Nephron progenitor cell (in vitro differentiated cells): ENCODE data around the gene ABHD4.

ENCODE experiments used
- DNase-seq: peaks from one replicate; pipeline ENCODE4 v3.0.0; 2021
- H3K27ac Mint-ChIP-seq: 2 replicates; pipeline ENCODE4 v1.8.0; 2021; ENCODE audit warnings: mild to moderate bottlenecking, moderate library complexity, mixed read lengths
- H3K27me3 Mint-ChIP-seq: 2 replicates; pipeline ENCODE4 v1.8.0; 2021; ENCODE audit warnings: mild to moderate bottlenecking, low read depth, mixed read lengths; ENCODE audit not compliant: poor library complexity
- H3K36me3 Mint-ChIP-seq: 2 replicates; pipeline ENCODE4 v1.8.0; 2021; ENCODE audit warnings: low read depth, mixed read lengths
- H3K4me1 Mint-ChIP-seq: 2 replicates; pipeline ENCODE4 v1.8.0; 2021; ENCODE audit warnings: mixed read lengths
- H3K4me3 Mint-ChIP-seq: 2 replicates; pipeline ENCODE4 v1.8.0; 2021; ENCODE audit warnings: mild to moderate bottlenecking, moderate library complexity, mixed read lengths
- H3K9me3 Mint-ChIP-seq: 2 replicates; pipeline ENCODE4 v1.8.0; 2021; ENCODE audit warnings: mild to moderate bottlenecking, moderate library complexity, mixed read lengths
- TF ChIP-seq, protein P1 (sequence below): fragments of 200-600 bp; sonication (generic); IDR thresholded peaks from 2 replicates; pipeline ENCODE4 v1.5.0; 2021; ENCODE audit warnings: antibody characterized with exemption

ABHD4 gene

DNA sequence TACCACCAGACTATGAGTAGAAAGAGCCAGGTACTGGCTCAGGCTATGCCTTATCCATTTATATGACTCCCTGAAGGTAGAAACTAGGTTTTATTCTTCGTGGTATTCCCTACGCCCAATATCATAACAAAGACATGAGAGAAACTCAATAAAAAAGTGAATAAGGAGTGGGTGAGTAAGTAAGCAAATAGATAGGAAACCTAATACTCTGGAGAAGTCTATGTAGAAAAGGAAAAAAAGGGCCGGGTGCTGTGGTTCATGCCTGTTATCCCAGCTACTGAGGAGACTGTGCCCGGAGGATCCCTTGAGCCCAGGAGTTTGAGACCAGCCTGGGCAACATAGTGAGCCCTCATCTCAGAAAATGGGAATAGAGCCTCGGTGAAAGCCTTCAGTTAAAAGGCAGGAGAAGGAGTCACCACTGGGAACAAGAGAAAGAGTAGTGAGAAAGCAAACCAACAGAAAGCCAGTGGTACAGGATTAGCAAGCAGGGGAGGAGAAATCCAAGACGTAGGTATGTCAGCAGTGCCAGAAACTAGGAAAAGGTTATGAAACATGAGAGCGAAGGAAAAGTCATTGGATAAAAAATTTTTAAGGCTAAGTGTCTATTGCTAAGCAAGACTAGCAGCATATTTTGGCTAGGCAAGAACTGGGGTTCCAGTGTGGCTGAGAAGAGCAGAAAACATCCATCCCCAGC is 52.1 kb downstream of the ABHD4 start:
- Mint-ChIP-seq H3K27me3 (peaks cover 7% of the 10 kb centered on the region), H3K36me3 (no peaks in the 10 kb centered on the region), H3K4me1 (peaks cover 11% of the 10 kb centered on the region), H3K4me3 (no peak overlapping the region), H3K9me3 (no peaks in the 10 kb centered on the region), H3K27ac (no peak overlapping the region)
- no peak for DNase-seq
- TF ChIP-seq, protein P1, sequence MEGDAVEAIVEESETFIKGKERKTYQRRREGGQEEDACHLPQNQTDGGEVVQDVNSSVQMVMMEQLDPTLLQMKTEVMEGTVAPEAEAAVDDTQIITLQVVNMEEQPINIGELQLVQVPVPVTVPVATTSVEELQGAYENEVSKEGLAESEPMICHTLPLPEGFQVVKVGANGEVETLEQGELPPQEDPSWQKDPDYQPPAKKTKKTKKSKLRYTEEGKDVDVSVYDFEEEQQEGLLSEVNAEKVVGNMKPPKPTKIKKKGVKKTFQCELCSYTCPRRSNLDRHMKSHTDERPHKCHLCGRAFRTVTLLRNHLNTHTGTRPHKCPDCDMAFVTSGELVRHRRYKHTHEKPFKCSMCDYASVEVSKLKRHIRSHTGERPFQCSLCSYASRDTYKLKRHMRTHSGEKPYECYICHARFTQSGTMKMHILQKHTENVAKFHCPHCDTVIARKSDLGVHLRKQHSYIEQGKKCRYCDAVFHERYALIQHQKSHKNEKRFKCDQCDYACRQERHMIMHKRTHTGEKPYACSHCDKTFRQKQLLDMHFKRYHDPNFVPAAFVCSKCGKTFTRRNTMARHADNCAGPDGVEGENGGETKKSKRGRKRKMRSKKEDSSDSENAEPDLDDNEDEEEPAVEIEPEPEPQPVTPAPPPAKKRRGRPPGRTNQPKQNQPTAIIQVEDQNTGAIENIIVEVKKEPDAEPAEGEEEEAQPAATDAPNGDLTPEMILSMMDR: no peak

DNA sequence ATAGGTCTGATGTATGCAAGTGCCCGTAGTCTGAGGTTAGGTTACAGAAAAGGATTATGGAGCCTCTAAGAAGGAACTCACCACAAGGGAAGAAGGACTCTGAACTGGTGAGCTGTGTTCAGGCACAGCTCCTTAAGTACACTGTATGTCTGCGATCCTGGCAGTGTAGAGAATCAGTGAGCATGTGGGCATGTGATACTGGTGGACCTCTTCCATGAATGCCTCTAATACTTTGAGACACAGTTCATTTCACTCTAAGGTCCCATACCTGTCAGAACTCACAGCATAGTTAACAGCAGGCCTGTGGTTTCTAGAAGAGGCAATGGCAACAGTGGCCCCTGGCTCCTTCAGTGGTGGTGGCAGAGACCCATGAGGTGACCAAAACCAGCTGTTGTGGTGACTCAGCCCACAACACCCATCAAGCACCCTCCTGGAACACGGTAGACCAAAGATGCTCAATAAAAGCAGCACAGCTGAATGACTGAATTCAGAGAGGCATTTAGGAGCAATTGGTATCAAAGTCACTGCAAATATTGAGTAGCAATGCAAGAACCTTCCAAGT is 52.9 kb downstream of the ABHD4 start:
- peaks cover 10% of the 10 kb centered on the region for H3K27me3 Mint-ChIP-seq
- H3K4me1 Mint-ChIP-seq: peaks cover 11% of the 10 kb centered on the region
- no peak for DNase-seq
- TF ChIP-seq, protein P1: no peak
- H3K9me3 Mint-ChIP-seq: no peaks in the 10 kb centered on the region
- no peaks in the 10 kb centered on the region for H3K36me3 Mint-ChIP-seq
- H3K4me3 Mint-ChIP-seq: no peak overlapping the region
- H3K27ac Mint-ChIP-seq: peak overlapping the region; percentile 46

DNA sequence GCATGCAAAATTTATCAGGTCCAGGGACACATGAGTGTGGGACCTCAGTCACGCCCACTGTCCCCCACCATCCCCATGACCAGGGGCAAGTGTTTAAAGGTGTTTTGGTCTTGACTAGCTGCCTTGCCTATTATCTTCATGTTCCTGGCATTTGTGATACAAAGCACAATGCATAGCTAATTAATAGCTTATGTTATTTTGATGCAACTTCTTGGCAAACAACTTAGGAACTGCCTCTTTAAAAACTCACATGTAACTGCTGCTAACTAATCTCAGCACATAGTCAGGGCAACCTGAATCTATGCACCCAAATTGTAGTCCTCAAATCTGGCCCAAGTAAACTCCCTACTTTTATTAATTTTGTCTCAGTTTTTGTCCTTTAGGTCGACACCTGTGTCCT is 53.5 kb downstream of the ABHD4 start:
- H3K4me1 Mint-ChIP-seq: peaks cover 16% of the 10 kb centered on the region

DNA sequence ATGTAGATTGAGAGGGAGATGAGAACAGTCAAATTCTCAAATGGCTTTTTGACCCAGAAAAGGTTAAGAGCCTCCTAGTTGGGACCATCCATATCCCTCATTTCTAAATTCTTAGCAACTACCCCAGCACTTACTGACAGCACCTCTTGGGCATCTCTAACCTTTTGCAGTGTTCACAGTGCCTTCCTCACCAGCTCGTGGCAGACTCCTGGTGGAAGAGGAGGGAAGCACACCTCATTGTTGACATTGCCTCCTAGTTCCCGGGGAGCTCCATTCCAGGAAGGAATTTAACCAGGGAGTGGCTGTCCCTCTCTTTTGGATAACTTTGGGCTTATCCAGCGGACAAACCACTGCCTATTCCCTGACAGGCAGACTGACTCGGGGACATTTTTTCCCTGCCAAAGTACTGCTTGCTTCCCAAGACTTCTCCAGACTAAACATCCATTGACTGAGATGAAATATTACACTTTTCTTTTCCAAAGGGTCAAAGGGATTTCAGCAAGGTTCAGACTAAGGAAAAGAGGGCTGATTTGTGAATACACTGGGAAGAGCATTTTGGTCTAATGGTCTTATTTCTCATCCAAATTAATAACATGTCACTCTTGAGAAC is 55.0 kb downstream of the ABHD4 start:
- DNase-seq: peak; percentile 70
- Mint-ChIP-seq H3K4me3 (no peak overlapping the region), H3K4me1 (peaks cover 30% of the 10 kb centered on the region), H3K27ac (no peak overlapping the region), H3K9me3 (no peaks in the 10 kb centered on the region), H3K27me3 (peaks cover 7% of the 10 kb centered on the region), H3K36me3 (no peaks in the 10 kb centered on the region)
- TF ChIP-seq, protein P1: peak; percentile 75

More for the DNA sequence above, 53.5 kb downstream of the ABHD4 start:
- Mint-ChIP-seq H3K27ac (no peak overlapping the region), H3K9me3 (no peaks in the 10 kb centered on the region), H3K36me3 (no peaks in the 10 kb centered on the region), H3K4me3 (no peak overlapping the region), H3K27me3 (peaks cover 10% of the 10 kb centered on the region)
- DNase-seq: no peak
- TF ChIP-seq, protein P1: no peak

DNA sequence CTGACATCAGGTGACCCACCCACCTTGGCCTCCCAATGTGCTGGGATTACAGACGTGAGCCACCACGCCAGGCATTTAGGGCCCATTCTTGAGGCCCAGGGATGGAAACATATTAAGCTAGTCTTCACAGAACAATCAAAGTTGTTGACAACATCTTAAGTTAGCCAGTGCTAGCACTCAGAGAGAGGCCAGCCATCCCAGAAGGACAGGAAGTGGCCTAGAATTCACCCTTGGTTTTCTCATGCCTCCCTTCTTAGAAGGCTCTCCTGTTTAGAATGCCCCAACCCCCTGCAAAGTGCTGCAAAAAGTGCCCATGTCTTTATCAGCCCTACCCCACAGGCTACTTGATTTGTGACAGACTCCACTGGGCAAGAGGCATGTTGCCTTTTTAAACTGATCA is 58.1 kb downstream of the ABHD4 start:
- no peaks in the 10 kb centered on the region for H3K36me3 Mint-ChIP-seq
- no peak overlapping the region for H3K27ac Mint-ChIP-seq
- peaks cover 30% of the 10 kb centered on the region for H3K4me1 Mint-ChIP-seq
- H3K9me3 Mint-ChIP-seq: no peaks in the 10 kb centered on the region
- peaks cover 3% of the 10 kb centered on the region for H3K27me3 Mint-ChIP-seq
- DNase-seq: no peak
- TF ChIP-seq, protein P1: no peak
- no peak overlapping the region for H3K4me3 Mint-ChIP-seq
